Activated CD4-positive, alpha-beta T cell treated with anti-CD3 and anti-CD28 coated beads for 24 hours (primary cell): Measurements from ENCODE around the gene FAM9A.

Source experiments
- DNase-seq, 2 donors: peaks; one replicate each; pipeline ENCODE4 v3.0.0-alpha.2; 2020; ENCODE audit warnings: low read depth in 2 of 2

The FAM9A gene

DNA sequence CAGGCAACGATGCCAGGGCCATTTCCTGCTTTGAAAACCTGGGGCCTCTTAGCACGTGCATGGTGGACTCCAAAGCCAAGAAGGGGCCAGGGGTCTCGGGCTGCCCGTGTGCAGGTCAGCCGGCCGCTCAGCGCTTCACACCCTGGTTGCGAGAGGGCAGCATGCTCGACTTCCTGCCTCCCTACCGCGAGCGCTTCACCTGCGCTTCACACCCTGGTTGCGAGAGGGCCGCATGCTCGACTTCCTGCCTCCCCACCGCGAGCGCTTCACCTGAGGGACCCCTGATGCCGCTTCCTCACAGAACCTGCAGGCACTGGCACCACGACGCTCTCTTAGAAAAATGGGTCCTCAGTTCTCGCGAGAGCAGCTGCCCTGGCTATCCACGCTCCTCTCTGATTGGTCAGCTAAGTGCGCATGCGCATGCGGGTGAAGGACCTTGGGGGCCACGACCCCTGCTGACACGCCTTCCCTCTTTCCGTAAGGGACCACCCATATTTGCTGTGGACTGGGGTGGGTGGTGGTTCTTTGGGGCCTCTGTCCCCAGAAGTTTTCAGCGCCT lies at the start of gene FAM9A:
FAM9A (minus strand) TSS at position 343 of the 559 bp plus-strand sequence. CDS start 1,212 bp downstream, outside the sequence.
- no peak for DNase-seq

DNA sequence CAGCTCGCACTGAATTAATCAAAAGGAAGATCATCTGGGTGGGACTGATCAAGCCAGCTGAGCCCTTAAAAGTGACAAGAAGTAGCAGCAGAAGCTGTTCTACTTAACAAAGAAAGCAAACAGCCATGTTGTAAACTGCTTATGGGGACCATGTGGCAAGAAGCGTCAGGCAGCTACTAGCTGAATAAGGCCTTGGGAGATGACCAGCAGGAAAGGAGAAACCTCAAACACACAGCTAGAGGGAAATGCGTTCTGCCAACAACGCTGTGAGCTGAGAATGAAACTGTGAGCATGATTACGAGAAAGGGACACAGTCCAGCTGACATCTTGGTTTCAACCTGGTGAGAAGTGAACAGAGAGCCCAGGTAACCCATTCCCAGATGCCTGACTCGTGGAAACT lies 49.3 kb upstream of the FAM9A start:
- no peak for DNase-seq

DNA sequence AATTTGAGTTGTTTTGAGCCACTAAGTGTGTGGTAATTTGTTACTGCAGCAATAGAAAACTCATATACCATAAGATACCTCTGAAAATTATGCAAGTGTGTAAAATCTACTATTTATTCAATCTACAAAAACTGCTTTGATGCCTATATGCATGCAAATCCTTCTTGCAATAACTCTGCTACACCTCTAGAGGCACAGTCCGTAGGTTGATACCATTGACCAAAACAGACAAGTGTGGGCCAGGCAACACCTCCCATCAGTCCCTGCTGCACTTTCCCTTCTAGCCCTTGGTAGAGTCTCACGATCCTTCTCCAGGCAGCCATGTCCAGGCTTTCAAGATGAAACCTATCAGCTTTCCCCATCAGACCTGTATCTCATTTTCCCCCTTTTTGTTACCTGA lies 48.8 kb upstream of the FAM9A start:
- DNase-seq: no peak

DNA sequence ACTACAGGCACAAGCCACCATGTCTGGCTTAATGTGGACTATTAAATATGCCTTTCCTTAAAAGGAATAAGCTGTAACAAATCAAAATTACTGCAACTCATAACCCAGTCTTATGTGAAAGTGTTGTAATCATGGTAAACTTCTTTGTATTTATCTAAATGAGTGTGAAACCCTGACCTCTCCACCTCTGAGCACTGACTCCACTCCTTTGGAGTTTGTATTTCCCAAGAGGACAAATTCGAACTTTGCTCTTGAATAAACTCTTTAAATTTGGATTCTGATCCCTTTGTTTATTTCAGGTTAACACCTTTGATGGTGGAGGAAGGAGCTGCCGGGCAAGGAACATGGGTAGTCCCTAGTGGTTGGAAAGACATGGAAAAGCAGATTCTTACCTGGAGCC lies 48.3 kb upstream of the FAM9A start:
- DNase-seq: no peak

DNA sequence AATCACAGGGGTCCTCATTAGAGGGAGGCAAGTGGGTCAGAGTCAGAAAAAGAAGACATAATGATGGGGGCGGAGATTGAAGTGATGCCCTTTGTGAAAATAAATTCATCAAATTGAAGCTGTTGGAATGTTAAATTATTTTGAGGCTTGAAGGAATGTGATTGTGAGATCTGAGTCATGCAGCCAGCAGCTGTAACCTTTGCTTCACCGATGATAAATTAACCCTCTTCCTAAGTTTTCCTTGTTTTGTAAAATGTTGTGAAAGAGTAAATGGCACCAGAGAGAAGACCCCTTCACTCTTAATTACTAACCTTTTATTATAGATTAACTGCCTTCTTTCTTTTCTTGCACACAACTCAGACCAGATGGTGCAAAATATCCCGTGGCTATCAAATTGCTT lies 47.7 kb upstream of the FAM9A start:
- DNase-seq: no peak

DNA sequence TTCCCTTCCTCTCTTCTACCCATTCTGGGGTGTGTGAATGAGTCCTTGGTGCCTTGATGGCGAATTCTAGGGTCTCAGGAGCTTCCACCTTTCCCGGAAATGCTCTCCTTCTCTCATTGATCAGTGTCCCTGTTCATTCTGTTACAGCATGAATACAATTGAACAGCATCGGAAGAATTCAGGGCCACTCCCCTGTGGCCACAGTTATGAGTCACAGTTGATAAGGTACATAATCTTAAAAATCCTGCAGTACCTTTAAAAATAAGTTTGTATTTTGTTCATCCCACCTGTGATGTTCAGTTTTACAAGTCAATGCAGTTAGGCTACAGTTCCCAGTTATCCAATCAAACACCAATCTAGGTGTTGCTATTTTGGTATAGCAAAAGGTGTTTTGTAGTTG lies 47.3 kb upstream of the FAM9A start:
- no peak for DNase-seq

DNA sequence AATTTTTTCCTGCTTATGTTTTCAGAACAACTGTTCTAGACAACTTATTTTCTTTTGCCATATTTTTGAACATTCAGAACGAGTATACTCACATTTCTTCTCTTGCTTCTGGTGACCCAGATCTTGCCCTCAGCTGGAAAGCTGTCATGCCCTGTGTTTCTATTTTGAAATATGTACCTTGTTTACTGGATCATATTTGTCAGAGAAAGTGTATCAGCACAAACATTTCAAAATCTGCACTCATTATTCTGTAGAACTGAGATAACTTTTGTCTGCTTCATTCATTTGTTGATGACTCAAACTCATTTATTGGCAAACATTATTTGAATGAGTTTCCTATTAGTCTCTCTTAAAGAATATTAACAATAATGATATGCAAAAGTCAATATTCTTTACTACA lies 46.2 kb upstream of the FAM9A start:
- DNase-seq: no peak

DNA sequence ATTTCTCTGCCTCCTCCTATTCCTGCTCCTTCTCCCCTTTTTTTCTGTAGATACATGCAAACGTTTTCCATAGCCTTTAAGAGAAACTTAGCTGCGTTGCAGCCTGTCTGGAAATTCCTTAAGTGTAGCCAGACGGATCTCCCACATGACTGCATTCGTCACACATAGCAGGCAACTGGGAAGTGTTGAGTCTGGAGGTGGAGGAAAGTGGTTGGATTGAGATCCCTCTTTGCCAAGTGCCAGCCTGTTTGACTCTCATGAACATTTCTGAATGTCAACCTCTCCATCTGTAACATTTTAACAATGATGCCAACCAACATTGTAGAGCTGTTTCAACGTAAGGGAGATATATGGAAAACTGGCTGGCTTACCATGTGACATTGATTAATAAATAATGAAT lies 45.1 kb upstream of the FAM9A start:
- DNase-seq: no peak

DNA sequence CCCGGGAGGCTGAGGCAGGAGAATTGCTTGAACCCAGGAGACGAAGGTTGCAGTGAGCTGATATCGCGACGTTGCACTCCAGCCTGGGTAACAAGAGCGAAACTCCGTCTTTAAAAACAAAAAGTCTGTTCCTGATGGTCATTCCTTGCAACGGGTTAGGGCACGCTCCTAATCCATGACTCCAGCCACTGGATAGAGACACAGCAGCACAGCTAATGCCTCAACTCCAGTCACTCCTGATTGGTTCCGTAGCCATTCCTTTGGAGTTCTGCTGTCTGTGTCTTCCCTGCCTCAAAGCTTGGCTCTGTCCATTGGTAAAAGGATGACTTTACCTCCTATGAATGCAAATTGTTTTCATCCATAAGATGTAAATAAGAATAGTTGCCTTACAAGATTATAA lies 44.3 kb upstream of the FAM9A start:
- no peak for DNase-seq

DNA sequence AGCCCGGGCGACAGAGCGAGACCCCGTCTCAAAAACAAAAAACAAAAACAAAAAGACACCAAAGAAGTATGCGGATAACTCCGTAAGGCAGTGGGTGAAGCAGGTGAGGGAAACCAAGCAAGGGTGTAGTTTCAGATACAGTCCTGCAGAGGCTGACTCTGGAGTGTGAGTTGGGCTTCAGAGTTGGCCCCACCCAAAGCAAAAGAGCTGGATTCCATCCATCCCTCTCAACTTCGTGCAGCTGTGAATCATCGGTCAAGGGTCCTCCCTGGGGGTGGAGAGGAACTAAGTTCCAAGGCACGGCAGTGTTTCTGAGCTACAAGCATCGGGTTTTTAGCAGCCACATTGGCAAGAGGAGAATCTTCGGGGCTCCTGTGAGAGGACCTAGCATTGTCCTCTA lies 43.9 kb upstream of the FAM9A start:
- no peak for DNase-seq

DNA sequence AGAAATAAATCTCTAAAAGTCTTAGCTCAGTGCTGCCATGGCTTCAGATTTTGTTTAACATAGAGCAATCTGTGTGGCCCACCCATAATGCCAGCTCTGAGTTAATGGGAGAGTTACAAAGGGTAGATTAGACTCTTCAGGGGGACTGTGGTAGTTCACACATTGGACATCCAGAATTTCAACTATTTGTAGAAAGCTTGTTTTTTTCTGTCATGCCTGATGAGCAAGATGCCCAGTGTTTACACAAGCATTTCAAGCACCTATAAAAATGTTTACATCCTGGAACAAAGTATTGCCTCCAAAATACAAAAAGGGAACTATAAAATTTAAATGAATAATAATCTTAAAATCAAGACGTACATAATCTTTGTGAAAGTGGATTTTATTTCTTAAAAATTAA lies 43.0 kb upstream of the FAM9A start:
- DNase-seq: no peak

DNA sequence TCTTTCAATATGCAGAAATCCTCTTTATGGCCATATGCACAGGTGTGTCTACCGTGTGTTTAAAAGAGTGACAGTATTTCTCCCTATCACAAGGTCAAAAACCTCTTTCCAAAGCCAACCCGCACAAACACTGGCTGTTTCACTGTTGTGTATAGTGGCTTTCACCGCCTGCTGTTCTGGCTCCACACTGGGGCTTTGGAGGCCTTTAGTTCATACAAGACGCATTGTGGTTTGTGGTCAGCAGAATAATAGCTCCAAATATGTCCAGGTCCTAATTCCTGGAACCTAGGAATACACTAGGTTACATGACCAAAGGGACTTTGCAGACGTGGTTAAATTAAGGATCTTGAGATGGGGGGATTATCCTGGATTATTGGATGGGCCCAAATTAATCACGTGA lies 40.7 kb upstream of the FAM9A start:
- DNase-seq: no peak

DNA sequence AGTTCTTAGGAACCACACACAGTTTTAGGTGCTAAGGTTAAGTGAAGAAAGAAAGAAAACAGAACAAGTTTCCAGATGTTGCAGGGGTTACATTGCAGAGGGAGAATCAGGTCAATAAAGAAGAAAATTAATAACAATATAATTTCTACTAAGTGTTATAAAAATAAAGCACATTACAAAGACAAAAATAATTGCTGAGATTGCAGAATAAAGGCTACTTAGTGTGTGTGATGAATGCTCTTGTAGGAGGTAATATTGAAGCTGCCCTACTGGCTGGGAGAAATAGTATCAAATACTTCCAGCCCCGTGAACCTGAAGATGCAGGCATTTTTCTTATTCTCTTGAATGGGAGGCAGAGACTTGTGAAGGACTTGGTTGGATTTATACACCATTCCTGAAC lies 33.2 kb upstream of the FAM9A start:
- DNase-seq: no peak

DNA sequence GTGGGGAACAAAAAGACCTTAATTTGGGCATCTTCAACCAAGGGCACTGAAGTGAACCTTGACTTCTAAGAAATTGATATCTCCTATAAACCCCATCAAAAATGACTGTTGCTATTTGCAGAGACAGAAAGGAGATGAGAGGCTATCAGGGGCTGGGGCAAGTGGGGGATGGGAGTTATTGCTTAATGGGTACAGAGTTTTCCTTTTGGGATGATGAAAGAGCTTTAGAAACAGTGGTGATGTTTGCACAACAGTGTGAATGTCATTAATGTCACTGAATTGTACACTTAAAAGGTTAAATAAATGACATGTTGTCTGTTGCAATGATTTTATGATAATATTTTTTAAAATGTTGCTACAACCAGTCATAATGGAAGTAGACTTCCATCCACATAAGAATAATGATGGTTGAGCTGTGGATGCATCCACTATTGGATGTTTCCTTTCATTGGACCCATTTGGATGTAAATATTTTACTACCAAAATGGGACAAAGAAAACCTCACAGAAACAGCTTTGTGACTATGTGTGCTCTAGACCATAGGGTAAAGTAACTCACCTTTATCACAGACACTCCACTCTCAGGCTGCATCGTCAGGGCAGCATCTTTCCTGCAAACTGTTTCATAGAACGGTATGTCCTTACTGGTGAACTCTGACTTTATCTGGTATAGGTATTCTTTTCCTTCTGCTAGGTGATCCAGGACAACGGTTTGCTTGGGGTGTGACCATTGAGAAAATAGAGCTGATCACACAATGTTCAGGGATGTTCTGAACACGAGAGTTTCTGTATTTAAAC lies 31.6 kb upstream of the FAM9A start:
- no peak for DNase-seq

DNA sequence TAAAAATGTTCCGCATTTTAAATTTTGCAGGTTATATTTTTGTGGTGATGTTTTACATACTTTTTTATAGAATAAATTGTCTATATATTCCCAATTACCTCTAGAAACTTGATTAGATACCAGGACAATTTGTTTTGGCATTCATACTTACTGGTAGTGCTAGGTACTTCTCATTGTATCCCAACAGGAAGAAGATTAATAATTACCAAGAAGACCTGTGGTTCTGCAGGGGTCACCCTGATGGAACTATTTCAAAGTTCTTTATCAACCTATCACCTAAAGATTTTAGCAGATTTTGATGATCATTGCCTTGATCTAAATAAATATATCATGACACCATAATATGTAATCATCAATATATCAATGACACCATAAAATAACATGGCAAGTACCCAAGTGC lies 22.5 kb upstream of the FAM9A start:
- no peak for DNase-seq

DNA sequence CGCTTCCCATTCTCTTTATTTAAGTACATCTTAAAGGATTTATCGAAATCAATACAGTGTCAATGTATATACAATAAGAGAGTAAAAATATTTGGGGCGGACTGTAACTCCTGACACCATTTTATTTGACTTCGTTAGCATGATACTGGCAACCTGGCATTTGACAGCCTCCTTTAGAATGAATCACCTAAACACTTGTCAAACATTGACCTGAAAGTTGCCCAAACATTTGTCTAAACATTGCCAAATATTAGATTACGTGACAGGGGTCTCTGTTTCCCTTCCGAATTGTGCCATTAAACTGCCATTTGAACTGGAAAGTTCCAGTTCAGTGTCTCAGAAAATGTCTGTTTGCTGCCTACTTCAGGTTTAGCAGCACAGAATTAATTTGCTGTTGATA lies 20.8 kb upstream of the FAM9A start:
- no peak for DNase-seq

DNA sequence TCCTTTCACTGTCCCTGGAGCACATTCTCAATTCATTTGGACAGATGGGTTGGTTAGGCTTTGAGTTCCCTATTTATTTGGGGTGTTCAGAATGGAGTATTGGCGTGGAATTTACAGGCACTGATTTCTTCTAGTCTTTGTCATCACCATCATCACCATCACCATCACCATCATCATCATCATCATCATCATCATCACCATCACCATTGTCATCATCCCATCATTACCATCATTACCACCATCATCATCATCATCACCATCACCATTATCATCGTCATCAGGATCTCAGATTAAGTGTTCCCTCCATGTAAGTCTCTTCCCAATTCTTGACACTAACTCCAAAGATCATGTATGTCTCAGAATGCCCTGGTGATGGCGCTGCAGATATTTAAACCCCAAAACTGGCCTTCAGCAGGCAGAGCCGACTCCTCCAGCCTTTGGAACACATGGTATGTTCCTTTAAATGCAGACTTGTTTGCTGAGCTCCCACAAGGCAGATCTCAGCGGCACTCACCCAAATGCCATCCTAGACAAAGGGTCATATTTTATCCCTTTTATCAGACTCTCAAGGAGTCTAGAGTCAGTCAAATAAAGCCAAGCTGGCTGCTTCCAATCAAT lies 19.8 kb upstream of the FAM9A start:
- DNase-seq: no peak

DNA sequence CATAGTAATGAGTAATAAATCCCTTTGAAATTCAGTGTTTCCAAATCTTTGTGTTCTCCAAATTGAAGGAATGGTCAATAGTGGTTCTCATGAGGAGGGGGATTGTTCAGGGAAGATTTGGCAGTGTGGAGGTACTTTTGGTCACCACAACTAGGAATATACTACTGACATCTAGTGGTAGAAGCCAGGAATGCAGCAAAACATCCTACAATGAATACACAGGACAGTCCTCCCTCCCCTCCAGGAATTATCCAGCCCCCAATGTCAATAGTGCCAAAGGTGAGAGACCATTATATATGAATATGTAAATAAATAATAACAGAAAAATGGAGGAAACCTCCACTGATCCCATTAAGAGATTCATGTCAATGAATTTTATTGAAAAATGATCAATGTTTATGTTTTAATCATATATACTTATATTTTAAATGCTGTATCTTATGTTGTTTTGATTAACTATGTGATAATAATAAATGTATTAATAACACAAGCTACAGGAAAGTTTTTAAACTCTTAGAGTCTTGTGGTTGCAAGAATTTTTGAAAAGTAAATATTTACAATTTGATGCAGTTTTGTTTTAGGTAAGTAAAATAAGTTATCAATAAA lies 14.4 kb upstream of the FAM9A start:
- peak in 1 of 2 donors; percentile 34 for DNase-seq

DNA sequence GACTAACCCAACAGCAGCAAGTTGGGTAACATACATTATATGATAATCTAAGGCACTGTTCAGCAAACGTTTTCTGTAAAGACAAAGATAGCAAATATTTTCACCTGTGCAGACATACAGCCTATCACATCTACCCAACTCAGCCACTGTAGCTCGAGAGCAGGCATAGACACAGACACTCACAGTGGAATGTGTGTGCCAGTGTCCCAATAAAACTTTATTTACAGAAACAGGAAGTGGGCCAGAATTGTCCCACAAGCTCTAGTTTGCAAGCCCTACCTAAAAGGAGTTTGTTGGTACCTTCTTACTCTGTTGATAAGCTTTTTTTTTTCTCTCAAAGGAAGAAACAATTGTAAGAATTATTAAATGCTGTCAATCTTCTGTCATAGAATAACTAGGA lies 11.9 kb upstream of the FAM9A start:
- no peak for DNase-seq

DNA sequence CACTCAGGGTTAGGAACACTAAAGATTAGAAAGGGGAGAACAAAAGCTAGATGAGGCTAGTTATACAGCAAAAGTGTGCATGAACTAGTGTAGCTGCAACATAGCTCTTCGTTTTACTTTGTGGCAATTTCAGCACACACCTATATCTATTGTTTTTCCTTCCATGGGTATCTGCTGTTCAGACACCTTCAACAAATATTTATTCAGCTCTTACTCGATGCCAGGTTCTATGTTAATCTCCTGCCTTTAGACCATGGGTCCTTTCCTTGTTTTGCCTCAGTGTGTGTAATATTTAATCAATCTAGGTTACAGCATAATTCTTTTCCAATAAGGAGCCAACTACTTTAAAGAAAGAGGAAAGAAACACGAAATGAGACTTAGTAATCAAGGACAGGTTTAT lies 10.4 kb upstream of the FAM9A start:
- DNase-seq: no peak

DNA sequence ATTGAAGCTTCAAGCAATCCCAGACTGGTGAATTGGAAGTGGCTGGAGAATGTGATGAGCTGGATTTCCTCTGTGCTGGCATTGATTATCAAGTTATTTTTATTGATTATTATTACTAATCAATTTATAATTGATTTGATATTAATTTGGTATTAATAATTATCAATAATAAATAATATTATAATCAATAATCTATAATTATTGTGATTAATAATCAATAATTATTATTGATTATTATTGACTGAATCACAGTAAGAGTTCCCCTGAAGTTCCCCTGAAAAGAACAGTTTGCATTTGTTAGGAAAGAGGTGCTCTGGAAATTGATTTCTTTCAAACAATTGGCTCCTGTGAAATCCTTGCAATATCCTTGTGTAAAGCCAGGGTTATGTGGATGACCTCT lies 7.5 kb upstream of the FAM9A start:
- no peak for DNase-seq

DNA sequence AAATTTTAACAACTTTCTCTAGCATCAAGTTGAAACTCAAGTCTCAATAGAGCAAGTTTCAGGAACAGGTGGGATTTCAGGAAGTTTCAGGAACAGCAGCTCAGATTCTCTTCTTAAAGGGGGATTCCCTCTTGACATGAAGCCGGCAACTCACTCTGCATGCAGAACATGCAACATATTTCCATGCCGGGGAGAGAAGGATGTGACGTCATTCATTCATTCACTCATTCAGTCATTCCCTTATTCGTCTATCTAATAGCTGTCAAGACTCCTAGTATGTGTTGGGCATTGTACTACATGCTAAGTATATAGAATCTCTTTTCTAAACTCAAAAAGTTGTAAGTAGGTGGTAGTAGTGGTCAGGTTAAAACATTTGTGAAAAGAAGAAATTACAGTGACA lies 4.8 kb upstream of the FAM9A start:
- no peak for DNase-seq

DNA sequence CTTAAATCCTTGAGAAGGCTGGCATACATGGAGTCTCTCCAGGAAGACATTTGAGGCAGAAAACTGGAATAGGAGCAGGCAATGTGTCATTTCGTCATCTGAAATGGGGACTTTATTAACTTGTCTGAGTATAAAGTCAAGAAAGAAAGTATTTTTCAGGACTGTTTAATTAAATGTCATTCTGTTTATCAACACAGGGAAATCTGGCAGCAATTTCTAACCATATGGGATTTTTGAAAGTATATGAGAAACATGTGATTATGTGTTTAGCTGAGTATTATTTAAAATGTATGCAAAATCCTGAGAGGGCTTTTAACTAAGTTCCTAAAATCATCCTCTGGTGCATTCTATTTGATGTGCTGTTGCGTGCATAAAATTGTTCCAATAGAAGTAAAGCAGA lies 3.9 kb upstream of the FAM9A start:
- DNase-seq: no peak
